Measurements from ENCODE around the gene SRF. TPM values are rescaled to one million over a fixed set of nuclear protein-coding genes. Genes with fewer than 3 reads are reported as not detected.

SRF gene
- total RNA-seq, 1 experiment from 2014 or later, result 46.2 TPM

DNA sequence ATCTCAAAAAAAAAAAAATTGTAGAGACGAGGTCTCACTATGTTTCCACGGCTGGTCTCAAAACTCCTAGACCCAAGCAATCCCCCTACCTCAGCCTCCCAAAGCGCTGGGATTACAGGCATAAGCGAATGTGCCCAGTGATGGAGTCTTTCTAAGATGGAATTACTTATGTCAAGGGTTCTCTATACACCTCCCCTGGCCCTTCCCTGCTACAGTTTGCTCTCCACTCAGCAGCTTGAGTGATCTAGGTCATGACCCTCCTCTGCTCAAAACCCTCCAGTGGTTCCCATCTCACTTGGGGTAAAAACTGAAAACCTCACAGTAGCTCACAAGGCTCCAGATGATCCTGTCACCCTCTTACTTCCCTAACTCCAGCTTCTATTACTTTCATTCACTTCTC lies 60.0 kb downstream of the SRF start:
- no peak for DNase-seq (ENCODE audit: low spot score)
- in situ Hi-C loops (cut with HindIII; ENCODE audit: low sequenced_read_pairs), result no loop called here

Other genes with a start within 250 kb of the SRF start
- gene CNPY3, start 241.8 kb upstream of the SRF start, total RNA-seq (2014; rRNA removed; shearing (Covaris generic)), result 47.5 and 52.5 TPM in 2 replicates
- gene GNMT, start 210.5 kb upstream of the SRF start, total RNA-seq (2014; rRNA removed; shearing (Covaris generic)), result 0.75 TPM in 1 of 2 replicates, not detected in the other
- gene PEX6, start 192.1 kb upstream of the SRF start, total RNA-seq (2014; rRNA removed; shearing (Covaris generic)), result 14.1 and 19.2 TPM in 2 replicates
- gene PPP2R5D, start 186.7 kb upstream of the SRF start, total RNA-seq (2014; rRNA removed; shearing (Covaris generic)), result 64.8 and 71.0 TPM in 2 replicates
- gene MEA1, start 157.3 kb upstream of the SRF start, total RNA-seq (2014; rRNA removed; shearing (Covaris generic)), result 77.0 and 78.3 TPM in 2 replicates
- gene KLHDC3, start 157.0 kb upstream of the SRF start, total RNA-seq (2014; rRNA removed; shearing (Covaris generic)), result 131 and 136 TPM in 2 replicates
- gene RRP36, start 149.6 kb upstream of the SRF start, total RNA-seq (2014; rRNA removed; shearing (Covaris generic)), result 140 and 164 TPM in 2 replicates
- 29.0 and 33.1 TPM in 2 replicates for gene CUL7, start 117.4 kb upstream of the SRF start, total RNA-seq (2014; rRNA removed; shearing (Covaris generic))
- gene MRPL2, start 111.8 kb upstream of the SRF start, total RNA-seq (2014; rRNA removed; shearing (Covaris generic)), result 51.0 and 92.2 TPM in 2 replicates
- gene KLC4, start 111.6 kb upstream of the SRF start, total RNA-seq (2014; rRNA removed; shearing (Covaris generic)), result 13.8 and 14.1 TPM in 2 replicates
- 237 and 257 TPM in 2 replicates for gene PTK7, start 95.0 kb upstream of the SRF start, total RNA-seq (2014; rRNA removed; shearing (Covaris generic))
- 0.98 and 8.9 TPM in 2 replicates for gene CUL9, start 10.9 kb downstream of the SRF start, total RNA-seq (2014; rRNA removed; shearing (Covaris generic))
- 223 and 291 TPM in 2 replicates for gene DNPH1, start 58.2 kb downstream of the SRF start, total RNA-seq (2014; rRNA removed; shearing (Covaris generic))
- gene TTBK1, start 72.2 kb downstream of the SRF start, total RNA-seq (2014; rRNA removed; shearing (Covaris generic)), result not detected in 2 replicates
- gene SLC22A7, start 127.0 kb downstream of the SRF start, total RNA-seq (2014; rRNA removed; shearing (Covaris generic)), result not detected in 2 replicates
- not detected in 2 replicates for gene CRIP3, start 137.6 kb downstream of the SRF start, total RNA-seq (2014; rRNA removed; shearing (Covaris generic))
- 3.1 and 4.8 TPM in 2 replicates for gene ZNF318, start 198.4 kb downstream of the SRF start, total RNA-seq (2014; rRNA removed; shearing (Covaris generic))